8988T (cell line): ENCODE results near the gene S1PR2.

Experiments used
- DNase-seq: peaks from one replicate; pipeline ENCODE4 v3.0.0; 2011

The S1PR2 gene, protein sequence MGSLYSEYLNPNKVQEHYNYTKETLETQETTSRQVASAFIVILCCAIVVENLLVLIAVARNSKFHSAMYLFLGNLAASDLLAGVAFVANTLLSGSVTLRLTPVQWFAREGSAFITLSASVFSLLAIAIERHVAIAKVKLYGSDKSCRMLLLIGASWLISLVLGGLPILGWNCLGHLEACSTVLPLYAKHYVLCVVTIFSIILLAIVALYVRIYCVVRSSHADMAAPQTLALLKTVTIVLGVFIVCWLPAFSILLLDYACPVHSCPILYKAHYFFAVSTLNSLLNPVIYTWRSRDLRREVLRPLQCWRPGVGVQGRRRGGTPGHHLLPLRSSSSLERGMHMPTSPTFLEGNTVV

DNA sequence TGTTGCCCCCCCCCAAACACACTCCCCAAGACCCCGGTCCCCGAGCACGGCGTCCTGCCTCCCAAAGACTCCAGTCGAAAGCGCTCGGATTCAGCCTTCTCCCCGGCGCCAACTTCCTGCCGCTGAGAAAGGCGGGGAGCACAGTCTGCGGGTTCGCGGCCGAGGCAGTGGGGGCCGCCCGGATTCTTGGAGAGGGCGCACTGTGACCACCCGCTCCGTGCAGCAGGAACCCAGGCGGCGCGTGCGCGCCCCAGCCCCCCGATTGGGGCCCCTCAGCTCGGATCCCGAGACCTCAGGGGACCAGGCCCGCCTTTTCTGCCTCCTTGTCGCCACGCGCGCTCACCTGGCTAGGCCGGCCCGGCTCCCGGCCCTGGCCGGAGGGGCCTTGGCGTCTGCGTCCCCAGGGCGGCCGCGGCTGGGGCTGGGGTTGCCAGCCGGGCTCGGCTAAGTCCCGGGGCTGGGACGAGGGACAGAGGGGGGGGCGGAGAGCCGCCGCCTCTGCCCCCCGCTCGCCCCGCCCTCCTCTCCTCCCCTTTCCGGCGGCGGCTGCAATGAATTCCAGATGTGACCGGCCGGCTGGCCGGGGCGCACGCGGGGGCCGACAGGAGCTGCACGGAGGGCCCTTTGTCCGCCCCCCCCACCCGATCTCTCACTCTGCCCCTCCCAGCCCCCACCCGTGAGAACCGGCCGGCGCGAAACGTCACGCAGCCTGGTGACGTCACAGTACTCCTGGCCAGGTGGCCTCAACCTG lies at the start of gene S1PR2:
S1PR2 (minus strand) TSS at position 471 of the 751 bp plus-strand sequence. CDS start 6,426 bp downstream, outside the sequence.
- peak; percentile 69 for DNase-seq

DNA sequence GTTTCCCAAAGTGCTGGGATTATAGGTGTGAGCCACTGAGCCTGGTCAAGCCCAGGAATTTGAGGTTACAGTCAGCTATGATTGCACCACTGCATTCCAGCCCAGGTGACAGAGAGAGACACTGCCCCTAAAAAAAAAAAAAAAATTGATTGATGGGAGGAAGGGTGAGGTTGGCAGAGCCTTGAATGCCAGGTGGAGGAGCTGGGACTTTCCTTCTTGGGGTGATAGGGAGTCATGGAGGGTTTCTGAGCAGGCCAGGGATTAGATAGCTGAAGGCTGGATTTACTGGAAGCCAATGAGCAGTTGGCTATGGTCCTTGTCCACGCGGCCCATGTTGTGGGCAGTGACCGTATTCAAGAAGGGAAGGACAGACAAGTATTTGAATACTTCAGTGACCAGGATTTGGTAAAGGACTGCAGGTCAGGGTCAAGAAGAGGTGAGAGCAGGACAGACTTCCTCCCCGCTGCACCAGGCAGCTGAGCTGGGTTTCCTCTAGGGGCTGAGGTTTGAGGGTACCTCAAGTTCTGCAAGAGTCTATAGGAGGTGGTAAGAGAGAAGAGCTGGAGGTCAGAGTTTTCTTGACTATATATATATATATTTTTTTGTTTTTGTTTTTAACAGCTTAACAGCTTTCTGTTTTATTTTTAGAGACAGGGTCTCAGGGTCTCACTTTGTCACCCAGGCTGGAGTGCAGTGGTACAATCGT lies 48.8 kb upstream of the S1PR2 start:
- DNase-seq, result no peak

DNA sequence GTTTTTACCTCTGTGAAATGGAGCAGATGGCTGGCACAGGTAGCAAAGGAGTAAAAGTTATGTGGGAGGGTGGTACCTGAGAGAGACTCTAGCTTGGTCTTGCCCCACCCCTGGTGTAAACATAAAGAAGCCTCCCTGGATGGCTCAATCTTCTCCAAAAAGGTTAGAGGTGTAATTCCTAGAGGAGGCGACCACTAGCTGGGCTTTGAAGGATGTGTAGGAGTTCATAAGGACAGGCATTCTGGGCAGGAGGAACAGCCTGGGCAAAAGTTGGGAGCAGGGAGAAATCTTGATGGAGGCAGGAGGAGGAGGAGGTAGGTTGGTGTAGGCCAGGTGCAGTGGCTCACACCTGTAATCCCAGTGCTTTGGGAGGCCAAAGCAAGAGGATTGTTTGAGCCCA lies 47.8 kb upstream of the S1PR2 start:
- no peak for DNase-seq

DNA sequence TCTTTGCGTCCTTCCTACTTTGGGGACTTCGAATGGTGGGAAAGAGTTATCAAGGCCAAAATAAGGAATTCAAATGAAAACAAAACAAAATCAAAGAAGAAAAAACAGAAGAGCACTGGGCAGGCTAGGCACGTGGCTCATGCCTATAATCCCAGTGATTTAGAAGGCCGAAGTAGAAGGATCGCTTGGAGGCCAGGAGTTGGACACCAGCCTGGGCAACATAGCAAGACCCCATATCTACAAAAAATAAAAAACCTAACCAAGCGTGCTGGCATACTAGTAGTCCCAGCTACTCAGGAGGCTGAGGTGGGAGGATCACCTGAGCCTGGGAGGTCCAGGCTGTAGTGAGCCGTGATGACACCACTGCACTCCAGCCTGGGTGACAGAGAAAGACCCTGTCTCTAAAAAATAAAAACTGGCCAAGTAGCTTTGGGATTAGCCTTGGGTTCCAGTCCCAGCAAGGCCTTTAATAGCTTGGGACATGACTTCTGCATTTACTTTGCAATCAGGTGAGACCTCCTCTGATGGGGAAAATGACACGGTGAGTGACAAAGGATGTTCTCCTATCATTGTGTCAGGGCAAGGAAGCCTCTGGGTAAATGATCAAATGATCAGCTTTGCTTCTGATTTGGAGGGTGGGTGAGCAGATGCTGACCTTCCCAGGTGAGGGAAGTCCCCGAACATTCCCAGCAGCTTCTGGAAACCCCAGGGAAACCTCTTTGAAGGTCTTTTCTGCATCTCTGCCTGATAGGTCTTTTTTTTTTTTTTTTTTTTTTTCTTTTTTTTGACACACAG lies 46.9 kb upstream of the S1PR2 start:
- DNase-seq, result no peak

DNA sequence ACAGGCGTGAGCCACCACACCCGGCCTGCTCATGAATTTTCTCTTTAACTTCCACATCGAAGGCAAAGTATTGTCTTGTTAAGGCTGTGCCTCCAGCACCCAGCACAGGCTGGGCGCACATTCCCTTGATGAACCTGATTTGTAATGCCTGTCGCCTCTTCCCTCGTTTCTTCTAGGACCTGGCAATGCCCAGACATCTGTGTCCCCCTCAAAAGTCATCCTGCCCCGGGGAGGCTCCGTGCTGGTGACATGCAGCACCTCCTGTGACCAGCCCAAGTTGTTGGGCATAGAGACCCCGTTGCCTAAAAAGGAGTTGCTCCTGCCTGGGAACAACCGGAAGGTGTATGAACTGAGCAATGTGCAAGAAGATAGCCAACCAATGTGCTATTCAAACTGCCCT lies 43.5 kb upstream of the S1PR2 start:
- no peak for DNase-seq

DNA sequence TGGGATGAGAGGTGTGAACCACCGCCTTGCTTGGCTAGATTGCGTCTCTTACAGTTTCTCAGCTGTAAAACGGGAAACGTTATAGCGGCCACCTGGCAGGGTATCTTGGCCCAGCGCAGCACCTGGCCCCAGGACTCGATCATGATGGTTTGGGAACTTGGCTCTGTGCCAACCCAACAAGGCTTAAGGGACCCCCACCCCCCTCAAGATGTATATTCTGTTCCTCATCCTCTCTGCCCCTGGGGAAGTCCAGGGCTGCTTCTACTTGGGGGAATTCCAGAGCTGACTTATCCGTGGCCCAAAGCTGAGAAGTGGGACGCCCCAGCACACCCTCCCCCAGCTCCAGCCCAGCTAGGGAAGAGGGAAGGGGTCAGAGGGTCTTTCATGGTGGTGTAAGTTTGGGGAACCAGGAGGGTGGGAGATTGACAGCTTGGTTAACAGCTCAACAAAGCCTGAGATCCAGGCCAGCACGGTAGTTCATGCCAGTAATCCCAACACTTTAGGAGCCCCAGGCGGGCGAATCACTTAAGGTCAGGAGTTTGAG lies 40.5 kb upstream of the S1PR2 start:
- DNase-seq, result no peak

DNA sequence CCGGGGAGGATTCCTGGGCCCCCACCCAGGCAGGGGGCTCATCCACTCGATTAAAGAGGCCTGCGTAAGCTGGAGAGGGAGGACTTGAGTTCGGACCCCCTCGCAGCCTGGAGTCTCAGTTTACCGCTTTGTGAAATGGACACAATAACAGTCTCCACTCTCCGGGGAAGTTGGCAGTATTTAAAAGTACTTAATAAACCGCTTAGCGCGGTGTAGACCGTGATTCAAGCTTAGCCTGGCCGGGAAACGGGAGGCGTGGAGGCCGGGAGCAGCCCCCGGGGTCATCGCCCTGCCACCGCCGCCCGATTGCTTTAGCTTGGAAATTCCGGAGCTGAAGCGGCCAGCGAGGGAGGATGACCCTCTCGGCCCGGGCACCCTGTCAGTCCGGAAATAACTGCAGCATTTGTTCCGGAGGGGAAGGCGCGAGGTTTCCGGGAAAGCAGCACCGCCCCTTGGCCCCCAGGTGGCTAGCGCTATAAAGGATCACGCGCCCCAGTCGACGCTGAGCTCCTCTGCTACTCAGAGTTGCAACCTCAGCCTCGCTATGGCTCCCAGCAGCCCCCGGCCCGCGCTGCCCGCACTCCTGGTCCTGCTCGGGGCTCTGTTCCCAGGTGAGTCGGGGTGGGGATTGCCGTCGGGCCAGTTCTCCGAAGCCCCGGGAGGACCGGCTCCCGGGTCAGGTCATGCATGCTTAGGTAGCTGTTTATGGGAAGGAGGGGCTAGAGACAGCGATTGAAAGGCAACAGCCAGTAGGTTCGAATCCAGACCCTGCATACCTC lies 39.7 kb upstream of the S1PR2 start, which contains the start of gene ICAM1:
ICAM1 (plus strand) TSS at position 505 of the 779 bp plus-strand sequence; CDS start at position 545, 40 bp downstream.
- no peak for DNase-seq

DNA sequence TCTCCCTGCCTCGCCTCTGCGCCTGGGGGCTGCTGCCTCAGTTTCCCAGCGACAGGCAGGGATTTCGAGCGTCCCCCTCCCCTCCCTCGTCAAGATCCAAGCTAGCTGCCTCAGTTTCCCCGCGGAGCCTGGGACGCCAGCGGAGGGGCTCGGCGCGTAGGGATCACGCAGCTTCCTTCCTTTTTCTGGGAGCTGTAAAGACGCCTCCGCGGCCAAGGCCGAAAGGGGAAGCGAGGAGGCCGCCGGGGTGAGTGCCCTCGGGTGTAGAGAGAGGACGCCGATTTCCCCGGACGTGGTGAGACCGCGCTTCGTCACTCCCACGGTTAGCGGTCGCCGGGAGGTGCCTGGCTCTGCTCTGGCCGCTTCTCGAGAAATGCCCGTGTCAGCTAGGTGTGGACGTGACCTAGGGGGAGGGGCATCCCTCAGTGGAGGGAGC lies 39.1 kb upstream of the S1PR2 start:
- no peak for DNase-seq

DNA sequence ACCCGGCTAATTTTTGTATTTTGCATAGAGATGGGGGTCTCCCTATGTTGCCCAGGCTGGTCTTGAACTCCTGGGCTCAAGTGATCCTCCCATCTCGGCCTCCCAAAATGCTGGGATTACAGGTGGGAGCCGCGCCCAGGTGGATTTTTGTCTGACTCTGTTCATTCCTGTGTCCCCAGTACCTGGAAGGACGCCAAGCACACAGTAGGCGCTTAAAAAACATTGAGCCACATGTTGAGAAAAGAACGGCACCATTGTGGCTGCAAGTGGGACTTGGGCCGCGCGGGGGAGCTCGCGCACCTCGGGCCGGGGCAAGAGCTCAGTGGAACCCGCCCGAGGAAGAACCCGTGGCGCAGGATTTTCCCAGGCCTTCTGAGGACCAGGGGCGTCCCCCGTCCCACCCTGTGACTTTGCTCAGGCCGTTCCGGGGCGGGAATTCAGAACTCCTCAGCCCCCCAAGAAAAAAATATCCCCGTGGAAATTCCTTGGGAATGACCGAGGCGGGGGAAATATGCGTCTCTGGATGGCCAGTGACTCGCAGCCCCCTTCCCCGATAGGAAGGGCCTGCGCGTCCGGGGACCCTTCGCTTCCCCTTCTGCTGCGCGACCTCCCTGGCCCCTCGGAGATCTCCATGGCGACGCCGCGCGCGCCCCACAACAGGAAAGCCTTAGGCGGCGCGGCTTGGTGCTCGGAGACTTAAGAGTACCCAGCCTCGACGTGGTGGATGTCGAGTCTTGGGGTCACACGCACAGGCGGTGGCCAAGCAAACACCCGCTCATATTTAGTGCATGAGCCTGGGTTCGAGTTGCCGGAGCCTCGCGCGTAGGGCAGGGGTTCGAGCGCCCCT lies 38.4 kb upstream of the S1PR2 start:
- peak; percentile 50 for DNase-seq

DNA sequence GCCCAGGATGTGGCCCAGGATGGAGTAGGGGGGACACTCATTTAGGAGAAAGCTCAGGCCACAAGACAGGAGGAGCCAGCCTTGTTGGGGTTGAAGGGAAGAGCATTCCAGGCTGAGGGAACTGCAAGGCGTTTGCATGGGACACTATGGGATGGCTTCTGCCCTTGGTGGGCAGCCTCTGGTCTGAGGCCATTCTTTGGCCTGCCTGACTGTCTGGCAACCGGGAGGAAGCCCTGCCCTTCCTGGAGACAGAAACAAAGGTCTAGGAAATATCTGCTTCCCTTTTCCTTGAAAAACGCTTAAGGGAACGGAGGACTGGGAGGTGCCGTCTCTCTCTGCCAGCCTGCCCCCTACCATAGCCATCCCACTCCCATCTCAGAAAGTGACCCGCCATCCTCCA lies 36.9 kb upstream of the S1PR2 start:
- DNase-seq, result no peak

DNA sequence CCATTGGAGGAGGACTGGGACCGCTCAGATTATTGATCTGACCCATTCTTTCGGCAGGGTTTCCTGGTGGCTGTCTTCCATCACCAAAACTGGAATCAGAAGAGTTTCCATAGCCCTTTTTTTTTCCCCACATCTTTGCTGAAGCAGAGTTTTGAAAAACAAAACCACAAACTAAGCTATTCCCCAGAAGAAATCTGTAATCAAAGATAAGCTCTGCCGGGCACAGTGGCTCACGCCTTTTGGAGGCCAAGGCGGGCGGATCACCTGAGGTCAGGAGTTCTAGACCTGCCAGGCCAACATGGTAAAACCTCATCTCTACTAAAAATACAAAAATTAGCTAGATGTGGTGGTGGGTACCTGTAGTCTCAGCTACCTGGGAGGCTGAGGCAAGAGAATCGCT lies 35.6 kb upstream of the S1PR2 start:
- no peak for DNase-seq

DNA sequence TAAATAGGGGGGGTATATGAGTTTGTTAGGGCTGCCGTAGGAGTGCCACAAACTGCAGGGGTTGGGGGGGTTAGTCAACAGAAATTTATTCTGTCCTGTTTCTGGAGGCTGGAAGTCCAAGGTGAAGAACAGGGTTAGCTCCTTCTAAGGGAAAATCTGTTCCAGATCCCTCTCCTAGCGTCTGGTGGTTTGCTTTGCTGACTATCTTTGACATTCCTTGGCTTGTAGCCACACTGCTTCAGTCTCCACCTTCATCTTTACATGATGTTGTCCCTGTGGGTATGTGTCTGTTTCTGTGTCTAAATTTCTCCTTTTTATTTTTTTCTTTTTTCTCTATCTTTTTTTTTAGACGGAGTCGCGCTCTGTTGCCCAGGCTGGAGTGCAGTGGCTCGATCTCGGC lies 31.6 kb upstream of the S1PR2 start:
- no peak for DNase-seq

DNA sequence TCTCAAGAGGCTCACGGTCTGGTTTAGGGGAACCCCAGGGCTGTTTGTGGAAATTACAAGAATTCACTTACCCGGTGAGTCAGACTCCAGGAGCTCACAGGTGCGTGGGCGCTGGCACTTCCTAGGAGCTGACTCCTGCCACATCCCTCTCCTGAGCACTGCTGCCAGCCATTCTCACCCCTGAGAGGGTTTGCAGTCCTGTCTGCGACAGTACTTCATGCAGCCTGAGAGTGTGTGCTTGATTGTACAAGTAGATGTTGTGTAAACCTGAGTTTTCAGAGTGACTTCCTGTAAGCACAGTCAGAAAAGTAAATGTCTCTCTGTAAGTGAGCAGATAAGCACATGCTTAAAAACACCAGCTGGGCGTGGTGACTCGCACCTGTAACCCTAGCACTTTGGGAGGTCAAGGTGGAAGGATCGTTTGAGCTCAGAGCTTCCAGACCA lies 29.0 kb upstream of the S1PR2 start:
- DNase-seq, result no peak

DNA sequence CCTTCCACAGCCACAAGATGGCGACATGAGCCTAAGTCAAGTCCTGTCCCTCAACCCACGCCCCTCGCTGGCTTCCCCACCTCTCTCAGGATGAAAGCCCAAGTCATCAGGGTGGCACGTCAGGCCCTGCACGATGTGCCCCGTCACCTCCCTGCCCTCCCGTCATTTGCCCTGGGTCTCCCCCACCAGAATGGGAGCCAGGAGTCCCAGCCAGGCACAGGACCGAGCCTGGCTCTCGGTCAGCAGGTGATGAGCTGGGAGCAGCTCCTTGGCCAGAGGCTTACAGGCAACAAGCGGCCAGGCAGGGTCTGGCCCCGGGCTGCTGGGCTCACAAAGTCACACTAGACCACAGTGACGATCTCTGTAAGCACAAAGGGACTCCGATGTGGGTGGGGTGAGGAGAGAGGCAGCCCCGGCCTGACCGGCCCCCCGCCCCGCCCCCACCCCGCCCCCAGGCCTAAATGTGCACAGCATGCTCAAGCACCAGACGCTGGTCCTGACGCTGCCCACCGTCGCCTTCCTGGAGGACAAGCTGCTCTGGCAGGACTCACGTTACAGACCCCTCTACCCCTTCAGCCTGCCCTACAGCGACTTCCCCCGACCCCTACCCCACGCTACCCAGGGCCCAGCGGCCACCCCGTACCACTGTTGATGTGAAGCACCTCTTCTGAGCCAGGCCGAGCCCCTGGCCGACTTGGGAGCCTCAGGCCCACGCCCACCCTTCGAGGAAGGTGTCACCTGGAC lies 28.2 kb upstream of the S1PR2 start:
- DNase-seq, result no peak

DNA sequence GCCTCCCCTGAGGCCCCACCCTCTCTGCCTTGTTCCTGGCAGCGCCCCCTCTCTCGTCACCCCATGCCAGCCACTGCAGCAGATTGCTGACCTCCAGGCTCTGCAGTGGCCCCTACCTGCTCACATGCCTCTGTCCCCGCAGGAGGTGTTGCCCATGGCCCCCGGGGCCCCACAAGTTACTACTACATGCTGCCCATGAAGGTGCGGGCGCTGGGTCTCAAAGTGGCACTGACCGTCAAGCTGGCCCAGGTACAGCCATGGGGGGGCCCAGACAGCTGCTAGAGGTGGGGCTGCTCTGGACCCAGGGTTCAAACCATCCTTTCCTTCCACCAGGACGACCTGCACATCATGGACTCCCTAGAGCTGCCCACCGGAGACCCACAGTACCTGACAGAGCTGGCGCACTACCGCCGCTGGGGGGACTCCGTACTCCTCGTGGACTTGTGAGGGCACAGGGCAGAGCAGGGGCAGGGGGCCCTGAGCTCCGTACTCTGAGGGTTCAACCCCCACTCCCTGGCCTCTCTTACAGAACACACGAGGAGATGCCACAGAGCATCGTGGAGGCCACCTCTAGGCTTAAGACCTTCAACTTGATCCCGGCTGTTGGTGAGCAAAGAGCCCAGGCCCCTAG lies 27.1 kb upstream of the S1PR2 start:
- no peak for DNase-seq

DNA sequence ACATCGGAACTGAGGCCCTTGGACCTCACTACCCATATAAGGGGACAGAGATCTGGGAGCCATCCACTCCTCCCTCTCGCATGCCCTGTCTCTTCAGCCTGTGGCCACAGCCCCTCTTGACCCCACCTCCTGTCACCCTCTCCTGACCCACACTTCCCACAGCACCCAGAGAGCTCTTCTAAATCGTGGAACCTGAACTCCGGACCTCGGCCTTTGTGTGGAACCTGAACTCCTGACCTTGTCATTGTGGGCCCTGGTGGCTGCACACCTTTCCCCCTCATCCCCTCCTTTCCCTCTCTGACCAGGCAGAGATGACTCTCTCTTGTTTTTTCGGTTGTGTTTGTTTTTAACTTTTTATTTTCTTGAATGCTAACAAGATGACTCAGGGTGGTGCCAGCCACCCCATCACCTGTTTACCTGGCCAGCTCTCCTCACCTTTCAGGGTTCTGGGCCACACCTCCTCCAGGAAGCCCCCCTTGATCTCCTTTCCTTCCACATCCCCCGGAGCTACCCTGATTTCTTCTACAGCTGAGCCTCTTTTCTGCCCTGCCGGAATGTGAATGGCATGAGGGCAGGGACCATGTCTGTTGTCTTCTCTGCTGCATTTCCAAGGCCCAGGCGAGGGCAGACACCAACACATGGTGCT lies 26.0 kb upstream of the S1PR2 start:
- no peak for DNase-seq

DNA sequence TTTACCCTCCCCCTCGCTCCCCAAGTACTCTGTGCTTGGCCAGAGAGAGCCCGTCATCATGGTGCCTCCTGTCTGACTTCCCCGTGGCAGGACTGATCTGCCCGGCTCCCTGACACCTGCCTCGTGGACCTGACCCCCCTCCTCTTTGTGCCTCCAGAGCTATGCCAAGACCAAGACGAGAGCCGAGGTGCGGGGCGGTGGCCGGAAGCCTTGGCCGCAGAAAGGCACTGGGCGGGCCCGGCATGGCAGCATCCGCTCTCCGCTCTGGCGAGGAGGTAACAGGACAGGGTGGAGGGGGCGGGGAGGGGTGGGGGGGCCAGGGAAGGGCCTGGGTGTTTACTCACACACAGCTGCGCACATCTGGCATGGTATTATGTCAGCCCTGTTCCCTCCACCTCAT lies 25.4 kb upstream of the S1PR2 start:
- no peak for DNase-seq

DNA sequence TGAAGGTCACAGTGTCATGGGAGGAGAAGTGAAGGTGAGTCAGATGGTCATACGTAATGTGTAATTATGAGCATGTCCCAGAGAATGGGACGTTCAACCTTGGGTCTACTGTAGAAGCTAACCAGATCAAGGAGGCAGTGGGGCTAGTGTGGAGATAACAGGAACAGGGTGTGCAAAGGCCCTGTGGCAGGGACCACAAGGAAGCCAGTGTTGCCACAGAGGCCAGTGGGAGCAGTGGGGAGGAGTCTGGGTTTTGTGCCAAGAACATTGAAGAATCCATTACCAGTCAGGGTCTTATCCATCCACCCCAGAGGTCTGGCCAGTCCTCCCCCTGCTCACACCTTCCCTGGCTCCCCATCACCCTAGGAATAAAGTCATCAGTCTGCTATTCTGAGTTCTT lies 24.2 kb upstream of the S1PR2 start:
- no peak for DNase-seq

DNA sequence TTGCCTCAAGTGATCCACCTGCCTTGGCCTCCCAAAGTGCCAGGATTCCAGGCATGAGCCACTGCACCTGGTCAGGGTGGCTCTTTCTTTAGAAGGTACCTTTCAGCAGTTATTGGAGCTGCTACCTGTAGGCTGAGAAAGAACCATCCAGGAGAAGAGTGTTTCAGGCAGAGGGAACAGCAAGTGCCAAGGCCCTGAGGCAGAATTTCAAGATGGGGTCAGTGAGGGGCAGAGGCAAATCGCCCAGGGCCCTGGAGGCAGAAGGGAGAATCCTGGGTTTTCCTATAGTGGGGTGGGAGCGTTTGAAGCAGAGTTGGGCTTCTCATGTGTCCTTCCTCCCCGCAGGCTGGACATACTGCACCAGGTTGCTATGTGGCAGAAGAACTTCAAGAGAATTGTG lies 23.1 kb upstream of the S1PR2 start:
- DNase-seq, result no peak
